Activated CD4-positive, alpha-beta T cell treated with anti-CD3 and anti-CD28 coated beads, Interleukin-2, amount 50 U/mL, for 24 hours (primary cell): ENCODE data around the gene GNPDA2.

Source experiments
- DNase-seq, 2 donors: peaks; one replicate each; pipeline ENCODE4 v3.0.0-alpha.2; 2020; ENCODE audit warnings: low read depth in 1 of 2, low spot score in 1 of 2

The GNPDA2 gene

DNA sequence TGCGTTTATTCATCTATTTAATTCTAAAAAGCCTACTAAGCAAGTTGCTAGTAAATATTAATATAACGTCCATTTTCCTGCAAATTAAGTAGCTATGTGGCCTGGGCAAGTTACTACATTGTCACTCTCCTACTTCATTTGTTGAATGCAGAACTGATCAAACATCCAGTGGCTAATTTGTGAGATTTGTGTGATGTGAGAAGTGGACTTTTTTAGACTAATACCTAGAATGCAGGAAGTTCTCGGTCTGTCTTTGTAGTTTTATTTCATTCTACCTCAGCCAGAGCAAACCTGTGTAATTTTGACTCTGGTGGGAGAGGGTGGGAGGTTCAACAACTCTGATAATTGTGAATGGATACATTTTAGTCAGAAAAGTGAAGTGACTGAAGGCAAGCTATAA, 47.3 kb downstream of the GNPDA2 start:
- no peak for DNase-seq

DNA sequence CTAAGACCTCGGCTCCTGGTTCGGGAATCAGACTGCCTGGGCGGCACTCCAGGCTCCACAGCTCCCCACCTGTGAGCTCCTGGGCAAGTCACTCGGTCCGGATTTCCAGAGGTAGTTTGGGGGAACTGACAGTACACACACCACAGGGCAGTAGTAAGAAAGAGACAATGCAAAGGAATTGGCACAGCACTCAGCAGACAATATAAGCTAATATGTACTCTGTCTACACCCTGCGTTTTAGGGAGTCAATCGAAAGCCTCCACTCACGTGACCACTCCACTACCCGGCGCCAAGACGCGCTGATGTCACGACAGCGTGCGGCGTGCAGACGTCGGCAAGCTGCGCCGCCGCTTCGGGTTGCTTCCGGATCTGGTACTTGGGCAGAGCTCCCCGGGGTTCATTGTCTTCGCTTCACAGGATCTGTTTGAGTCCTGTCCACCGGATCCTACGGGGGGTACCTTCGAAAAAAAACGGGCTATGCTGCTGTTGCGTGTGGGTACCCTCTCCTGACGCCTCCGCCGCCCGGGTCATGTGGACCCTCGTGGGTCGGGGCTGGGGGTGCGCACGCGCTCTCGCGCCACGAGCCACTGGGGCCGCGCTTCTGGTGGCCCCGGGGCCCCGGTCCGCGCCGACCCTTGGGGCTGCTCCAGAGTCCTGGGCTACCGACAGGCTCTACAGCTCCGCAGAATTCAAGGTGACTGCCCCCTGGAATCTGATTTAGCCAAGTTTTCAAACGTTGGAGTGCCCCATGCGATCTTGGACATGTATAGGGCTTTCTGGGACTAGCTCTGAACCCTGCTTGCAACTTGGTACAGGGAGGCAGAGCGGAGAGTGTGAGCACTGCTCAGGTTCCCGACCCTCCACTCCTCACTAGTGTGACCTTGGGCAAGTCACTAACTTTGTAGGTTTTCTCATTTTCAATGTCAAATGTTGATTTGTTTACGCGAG, 48.0 kb downstream of the GNPDA2 start, which contains the start of gene GUF1:
GUF1 (plus strand) TSS at position 327 of the 948 bp plus-strand sequence; CDS start at position 530, 203 bp downstream.
- DNase-seq, result peak; percentile 79 to 85

DNA sequence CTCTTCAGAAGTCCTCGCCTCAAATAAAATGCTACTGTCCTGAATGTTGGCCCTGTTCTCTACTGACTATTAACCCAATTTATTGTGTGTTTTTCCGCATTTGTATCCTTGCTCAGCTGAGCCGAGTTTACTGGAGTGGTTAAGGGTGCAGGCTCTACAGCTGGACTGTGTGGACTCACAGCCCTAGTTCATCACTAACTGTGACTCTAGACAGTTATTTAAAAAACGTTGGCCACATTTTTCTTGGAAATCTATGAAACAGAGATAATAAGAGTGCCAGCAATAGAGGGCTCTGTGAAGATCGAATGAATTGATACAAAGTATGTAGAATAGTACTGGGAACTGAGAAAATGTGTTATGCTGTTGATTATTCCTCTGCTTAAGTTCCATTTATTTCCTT, 51.0 kb downstream of the GNPDA2 start:
- DNase-seq, result no peak

DNA sequence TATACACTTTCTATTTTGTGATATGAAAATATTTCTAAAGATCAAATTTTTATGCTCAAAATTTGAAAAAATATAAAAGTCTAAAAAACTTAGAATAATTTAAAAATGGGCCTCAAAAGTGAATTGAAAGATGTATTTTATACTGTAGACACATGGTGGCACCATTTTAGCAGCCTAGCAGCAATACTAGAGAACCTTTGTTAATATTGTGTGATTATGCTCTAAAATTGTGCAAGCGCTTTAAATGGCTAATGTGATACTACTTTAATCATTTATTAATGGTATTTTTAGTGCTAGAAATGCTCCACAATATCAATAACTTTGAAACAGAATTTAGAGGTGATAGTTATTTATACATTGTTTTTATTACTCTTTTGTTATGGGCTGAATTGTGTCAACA, 51.9 kb downstream of the GNPDA2 start:
- DNase-seq, result no peak

DNA sequence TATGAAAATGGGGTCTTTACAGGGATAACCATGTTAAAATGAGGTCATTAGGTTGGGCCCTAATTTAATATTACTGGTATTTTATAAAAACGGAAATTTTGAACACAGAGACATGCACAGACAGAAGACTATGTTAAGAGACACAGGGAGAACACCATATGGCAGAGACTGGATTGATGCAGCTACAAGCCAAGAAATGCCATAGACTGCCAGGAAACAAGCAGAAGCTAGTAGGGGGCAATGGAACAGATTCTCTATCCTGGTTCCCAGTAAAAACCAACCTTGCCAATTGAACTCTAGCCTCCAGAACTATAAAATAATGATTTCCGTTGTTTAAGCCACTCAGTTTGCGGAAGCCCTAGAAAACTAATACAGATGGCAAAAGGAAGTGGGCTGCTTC, 54.7 kb downstream of the GNPDA2 start:
- no peak for DNase-seq

DNA sequence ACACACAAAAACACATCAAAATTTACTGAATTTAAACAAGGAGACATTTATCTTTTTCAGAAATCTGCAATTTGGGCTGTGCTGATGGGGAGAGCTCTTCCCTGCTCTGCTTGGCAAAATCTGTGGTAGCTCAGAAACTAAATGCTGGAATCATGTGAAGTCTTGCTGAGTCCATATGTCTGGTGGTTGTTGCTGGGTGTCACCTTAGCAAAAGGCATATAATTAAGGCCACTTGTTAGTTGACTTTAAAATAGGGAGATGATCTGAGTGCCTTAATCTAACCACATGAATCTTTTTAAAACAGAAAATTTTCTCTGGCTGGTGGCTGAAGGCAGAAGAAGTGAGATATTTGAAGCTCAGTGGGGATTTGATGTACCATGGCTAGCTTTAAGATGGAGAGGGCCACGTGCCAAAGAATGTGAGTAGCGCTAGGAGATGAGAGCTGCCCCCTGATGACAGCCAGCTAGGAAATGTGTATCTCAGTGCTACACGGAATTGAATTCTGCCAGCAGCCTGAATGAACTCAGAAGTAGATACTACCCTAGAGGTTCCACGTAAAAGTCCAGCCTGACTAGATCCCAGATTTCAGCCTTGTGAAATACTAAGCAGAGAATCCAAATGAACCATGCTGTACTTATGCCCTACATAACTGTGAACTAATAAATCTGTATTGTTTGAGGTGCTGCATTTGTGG, 55.7 kb downstream of the GNPDA2 start:
- DNase-seq, result no peak

DNA sequence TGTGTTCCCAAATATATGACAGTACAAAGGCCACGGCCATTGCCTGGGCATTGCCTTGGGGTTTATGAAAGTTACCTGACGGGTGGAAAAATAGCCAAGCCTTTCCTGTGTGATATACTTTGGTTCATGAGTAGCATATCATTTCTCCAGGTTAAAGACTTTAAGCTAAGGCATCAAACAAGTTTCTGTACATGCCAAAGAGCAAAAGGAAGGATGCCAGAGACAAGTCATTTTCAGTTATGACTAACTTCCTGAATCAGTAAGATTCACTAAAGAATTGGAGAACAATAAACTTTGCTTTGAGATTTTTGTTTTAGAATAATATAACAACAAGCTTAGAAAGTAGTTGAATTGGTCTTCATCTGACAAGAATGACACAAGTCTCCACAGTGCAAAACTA, 57.8 kb downstream of the GNPDA2 start:
- DNase-seq, result no peak

DNA sequence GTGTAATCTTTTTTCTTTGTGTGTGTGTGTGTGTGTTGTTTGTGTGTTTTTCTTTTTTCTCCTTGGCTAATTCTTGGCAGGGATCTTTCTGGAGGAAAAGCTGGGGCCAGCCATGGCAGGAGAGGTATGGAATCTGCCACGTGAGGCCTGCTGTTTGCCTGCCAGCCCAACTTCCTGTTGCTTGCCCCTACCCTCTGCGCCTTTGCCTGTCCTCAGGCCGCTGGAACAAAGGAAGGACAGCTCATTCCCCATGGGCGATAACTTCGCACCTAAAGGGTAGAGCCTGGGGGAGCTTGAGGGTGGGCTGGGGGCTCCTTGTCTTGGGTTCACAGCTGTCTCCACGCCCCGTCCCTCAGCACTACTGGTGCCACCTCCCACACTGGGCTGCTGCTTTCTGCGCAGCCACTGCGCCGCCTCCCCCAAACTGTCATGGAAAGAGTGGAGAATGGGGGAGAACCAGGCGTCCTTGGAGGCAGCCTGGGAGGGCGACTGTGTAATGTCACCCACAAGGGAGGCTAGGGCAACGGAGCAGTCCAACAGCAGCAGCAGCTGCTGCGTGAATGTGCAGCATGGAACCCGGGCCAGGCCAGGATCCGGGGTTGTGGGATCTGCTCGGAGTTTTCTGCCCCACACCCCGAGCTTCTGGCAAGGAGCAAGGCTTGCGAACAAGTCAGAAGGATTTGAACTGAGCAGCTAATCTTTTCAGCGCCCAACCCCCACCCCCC, 62.7 kb downstream of the GNPDA2 start:
- no peak for DNase-seq

DNA sequence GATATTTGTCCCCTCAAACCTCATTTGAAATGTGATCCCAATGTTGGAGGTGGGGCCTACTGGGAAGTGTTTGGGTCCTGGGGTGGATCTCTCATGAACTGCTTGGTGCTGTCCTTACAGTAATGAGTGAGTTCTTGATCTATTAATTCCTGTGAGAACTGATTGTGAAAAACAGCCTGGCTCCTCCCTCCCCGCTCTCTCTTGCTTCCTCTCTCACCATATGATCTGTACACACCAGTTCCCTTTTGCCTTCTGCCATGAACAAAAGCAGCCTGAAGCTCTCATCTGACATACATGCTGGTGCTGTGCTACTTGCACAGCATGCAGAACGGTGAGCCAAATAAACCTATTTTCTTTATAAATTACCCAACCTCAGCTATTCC, 63.7 kb downstream of the GNPDA2 start:
- DNase-seq, result no peak

DNA sequence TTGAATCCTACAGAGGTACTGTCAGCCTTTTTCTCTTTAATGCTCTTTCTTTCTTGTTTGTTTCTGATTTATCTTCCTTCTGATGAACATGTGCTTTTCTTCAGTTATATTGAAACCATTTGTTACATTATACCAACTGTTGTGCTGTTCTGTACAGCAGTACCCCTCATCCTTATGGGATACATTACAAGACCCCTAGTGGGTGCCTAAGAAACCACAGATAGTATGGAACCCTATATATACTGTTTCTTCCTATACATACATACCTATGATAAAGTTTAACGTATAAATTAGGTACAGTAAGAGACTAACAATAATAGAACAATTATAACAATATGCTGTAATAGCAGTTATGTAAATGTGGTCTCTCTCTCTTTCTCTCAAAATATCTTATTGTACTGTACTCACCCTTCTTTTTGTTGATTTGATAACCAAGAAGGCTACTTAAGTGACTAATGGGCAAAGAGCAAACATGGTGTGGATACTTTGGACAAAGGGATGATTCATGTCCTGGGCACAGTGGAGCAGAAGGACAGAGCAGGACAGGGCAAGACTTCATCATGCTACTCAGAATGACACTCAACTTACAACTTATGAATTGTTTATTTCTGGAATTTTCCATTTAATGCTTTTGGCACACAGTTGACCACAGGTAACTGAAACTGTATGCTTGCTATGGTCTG, 64.3 kb downstream of the GNPDA2 start:
- DNase-seq, result no peak

DNA sequence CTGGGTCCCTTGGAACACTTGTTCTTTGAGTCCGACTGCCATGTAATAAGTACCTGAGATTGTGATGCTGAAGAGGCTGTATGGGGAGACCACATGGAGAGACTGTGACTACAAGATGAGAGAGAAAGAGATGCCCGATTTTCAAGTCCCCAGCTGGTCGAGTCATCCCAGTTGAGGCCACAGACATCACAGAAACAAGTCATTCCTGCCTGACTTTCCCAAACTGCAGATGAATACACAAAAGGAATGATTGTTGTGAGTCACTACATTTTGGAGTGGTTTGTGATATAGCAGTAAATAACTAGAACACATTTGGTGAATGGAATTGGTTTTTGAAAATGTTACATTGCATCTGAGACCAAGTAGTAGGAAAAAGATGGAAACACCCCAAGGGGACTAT, 66.0 kb downstream of the GNPDA2 start:
- DNase-seq, result no peak

DNA sequence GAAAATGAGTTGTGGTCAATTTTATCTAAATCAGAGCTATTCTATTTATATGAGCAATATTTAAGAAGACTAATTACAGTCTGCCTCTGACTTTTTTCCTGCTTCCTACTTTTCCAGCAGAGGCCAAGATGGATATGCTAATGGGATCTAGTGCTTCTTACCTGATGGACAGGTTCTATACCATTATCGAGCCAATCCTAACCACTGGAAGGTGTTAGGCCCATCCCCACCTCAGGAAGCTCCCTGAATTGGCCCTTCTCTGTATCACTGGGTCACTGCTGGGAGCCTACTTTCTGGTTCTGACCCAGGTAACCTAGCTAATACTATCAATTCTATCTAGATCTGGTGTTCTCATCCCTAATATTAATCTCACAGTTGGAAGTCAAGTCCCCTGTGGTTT, 74.4 kb downstream of the GNPDA2 start:
- DNase-seq, result no peak
